Right forelimb (tissue), 1 donor: Measurements from ENCODE around the gene CCDC88A.
A peak's percentile ranks its signal among the peaks of the same experiment; 100 is the strongest.
"Not testable (repeated sequence)": the region's sequence is repeated elsewhere in the genome, so short reads cannot be mapped to it uniquely, and the experiment has no call there.

Source experiments
- DNase-seq: peaks from one replicate; pipeline ENCODE4 v3.0.0-alpha.2; 2018

The CCDC88A gene

DNA sequence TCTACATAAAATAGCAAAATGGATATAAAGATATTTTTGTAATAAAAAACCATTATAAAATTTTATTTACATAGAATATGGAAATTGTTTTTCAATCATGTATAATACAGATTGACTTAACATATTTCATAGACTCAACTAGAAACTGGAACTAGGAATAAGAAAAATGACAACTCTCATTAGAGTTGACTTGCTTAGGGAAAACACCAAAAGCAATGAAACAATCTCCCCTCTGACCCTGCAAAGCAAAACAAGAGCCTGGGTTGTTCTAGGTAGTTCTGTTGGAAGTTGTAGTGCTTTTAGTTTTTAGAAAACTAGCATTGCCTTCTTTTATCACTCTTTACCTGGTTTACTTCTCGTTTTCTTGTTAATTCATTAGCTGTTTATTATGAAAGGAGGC lies 118.4 kb downstream of the CCDC88A start:
- no peak for DNase-seq

DNA sequence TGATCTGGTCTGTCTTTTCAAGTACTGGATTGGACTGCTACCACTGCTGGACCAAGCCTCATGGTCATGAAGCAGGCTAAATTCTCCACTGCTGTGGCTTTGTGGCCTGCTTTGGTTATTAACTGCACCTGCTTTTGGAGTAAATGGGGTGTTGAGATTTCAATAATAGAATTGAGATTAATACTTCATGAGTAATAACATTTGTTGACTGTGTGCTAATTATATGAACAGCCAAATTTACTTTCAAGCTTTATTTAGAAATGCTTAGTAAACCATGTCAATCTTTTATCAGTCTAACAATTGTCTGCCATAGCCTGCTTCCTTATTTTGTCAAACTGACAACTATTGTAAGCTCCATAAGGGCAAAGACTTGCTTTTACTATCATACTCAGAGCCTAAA lies 123.3 kb downstream of the CCDC88A start:
- DNase-seq: no peak

DNA sequence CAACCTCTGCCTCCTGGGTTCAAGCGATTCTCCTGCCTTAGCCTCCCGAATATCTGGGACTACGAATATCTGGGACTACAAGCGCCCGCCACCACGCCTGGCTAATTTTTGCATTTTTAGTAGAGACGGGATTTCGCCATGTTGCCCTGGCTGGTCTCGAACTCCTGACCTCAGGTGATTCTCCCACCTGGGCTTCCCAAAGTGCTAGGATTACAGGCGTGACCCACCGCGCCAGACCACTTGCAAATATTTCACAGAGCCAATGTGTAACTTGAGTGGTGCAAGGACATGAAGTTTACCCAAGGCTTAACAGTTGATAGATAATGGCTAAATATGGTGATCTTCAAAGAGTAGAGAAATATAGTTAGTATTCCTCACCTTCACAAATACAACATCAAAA lies 136.6 kb downstream of the CCDC88A start:
- no peak for DNase-seq

DNA sequence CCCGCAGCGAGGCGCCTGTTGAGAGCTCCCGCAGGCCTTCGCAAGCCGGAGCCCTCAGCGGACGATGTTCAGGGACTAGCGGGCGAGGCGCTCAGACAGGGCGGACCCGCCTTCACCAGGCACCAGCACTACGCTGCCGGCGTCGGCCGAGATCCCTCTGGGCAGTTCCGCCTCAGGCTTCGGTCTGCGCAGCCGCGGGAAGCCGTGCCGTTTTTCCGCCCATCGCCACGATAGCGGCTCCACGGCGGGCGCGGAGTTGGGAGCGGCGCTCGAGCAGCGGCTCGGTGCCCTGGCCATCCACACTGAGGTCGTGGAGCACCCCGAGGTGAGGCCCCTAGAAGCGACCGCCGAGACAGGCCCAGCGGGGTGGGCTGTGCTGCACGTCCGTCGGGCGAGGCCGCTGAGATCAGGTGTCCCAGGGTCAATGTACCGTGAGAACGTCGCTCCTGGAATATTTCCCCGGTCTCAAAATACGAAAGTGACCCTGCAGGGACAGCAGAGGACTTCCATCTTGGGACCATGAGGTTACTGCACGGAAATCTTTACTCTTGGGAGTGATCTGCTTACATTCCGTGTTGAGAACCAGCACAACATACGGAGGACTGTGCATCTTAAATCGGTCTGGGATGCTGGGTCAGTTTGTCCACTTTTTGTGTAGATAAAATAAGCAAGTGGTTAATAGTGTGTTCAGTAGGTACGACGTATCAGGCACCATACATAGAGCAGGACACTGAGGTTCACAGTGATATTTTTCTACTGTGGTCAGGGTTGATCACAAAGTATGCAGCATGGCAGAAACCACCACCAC lies 137.3 kb downstream of the CCDC88A start:
- peak; percentile 91 for DNase-seq

DNA sequence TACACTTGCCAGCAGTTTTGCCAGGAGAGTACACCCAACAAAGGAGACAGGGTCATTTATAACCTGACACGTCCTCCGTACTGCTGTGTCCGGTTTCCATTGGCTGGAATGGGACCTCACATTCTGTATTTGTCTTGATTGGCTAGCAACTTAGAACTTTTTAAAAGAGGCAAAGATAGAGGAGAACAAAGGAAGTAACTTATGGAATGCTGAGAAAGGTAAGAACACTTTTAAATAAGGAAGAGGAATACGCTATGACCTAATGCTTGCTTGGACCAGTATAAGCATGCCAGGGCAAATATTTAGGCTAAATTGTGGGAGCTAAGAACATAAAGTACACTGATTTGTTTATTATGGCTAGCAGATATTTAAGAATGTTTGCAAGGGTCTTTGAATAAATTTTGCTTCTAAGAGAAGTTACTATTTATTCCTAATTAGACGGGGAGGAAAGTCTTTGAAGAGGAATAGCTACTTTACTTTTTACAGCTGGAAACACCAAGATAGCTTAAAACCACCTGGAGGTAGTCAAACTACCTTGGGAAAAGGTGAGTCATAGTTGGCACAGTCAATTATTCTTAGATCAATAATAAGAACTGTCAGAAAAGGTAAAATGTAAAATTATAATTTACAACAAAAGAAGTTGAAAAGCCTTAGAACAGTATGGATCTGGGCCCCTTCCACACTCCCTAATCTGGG lies 138.7 kb downstream of the CCDC88A start:
- DNase-seq: not testable (repeated sequence)

DNA sequence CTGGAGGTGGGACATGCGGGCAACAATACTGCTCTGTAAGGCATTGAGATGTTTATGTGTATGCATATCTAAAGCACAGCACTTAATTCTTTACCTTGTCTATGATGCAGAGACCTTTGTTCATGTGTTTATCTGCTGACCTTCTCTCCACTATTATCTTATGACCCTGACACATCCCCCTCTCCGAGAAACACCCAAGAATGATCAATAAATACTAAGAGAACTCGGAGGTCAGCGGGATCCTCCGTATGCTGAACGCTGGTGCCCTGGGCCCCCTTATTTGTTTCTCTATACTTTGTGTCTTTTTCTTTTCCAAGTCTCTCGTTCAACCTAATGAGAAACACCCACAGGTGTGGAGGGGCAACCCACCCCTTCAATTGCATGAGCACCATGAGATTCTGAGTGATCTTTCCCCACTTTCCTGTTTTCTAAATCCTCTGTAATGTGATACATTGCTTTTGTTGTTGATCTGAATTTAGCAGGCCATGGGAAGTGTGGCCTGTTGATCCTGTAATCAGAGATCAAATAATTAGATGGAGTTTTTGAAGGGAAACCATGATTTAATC lies 139.7 kb downstream of the CCDC88A start:
- DNase-seq: not testable (repeated sequence)

DNA sequence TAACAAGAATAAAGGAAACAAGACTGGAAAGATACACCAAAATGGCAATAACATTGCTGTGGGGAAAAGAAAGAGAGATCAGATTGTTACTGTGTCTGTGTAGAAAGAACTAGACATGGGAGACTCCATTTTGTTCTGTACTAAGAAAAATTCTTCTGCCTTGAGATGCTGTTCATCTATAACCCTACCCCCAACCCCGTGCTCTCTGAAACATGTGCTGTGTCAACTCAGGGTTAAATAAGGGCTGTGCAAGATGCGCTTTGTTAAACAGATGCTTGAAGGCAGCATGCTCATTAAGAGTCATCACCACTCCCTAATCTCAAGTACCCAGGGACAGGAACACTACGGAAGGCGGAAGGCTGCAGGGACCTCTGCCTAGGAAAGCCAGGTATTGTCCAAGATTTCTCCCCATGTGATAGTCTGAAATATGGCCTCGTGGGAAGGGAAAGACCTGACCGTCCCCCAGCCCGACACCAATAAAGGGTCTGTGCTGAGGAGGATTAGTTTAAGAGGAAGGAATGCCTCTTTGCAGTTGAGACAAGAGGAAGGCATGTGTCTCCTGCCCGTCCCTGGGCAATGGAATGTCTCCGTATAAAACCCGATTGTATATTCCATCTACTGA lies 140.3 kb downstream of the CCDC88A start:
- not testable (repeated sequence) for DNase-seq

DNA sequence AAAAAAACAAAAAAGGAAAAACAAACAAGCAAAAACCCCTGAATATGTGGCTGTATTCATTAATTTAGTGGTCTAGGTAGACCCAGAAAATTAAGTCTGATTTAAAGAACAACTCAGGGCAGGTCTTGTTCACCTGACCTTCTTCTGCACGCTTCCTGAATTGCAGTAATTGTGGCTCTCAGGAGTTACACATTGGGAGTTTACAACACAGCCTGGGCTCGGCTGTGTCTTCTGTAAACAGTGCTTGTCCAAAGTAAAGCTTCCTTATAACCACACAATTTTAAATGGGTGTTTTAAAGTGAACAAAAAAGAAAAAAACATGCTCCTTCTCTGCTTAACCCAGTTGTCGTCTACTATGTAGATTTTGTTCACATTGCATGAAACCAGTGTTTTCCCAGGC lies 142.3 kb downstream of the CCDC88A start:
- no peak for DNase-seq

DNA sequence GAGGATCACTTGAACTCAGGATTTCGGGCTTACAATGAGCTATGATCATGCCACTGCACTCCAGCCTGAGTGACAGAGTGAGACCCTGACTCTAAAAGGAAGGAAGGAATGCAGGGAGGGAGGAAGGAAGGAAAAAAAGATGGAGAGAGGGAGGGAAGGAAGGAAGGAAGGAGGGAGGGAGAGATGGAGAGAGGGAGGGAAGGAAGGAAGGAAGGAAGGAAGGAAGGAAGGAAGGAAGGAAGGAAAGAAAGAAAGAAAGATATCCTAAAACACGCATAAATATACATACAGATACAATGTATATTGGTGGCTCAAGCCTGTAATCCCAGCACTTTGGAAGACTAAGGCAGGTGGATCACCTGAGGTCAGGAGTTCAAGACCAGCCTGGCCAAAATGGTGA lies 145.3 kb downstream of the CCDC88A start:
- DNase-seq: not testable (repeated sequence)

DNA sequence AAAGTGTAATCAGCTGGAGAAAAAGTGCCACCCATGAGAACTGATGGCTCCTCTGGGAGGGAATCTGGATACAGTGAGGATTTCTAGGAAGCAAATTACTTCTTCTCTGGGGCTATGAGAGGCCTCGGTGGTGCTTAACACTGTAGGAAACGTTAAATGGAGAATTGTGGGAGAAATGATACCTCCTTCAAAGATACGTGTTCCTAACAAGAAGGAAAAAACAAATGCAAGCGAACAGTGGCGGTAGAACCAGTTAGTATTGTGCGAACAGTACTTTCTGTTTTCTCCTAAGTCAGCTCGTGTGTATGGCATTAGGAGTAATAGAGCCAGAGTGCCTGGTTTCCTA lies 150.0 kb downstream of the CCDC88A start:
- no peak for DNase-seq

DNA sequence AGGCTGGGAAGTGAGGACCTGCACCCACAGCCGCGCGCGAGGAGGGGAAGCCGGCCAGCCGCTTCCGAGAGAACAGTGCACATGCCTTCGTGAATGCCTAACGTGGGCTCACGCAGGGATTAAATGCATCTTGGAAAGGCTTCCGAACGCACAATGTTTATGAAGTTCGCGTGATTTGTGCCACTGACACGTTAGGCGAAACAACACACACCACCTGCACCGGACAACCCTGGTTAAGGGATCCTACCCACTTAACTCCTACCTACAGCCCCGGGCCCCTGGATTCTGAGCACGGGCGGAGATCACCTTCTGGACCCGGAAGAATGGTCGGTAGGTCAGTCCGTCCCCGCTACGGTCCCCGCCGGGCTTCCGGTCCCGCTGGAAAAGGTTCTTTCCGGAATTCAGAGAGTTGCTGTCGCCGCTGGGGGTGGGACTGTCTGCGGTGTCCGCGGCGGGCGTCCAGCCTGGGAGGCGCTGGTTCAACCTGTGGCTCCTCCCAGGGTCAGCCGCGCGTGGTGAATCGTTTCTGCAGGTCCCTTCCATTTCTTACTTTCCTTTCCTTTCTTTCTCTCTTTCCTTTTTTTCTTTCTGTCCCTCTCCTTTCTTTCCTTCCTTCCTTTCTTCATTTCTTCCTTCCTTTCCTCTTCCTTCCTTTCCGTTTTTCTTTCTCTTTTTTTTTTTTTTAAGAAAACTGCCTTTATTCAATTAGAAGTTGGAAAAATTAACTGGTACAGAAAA lies 150.6 kb downstream of the CCDC88A start, which contains the start of gene MTIF2:
MTIF2 (minus strand) TSS at position 325 of the 738 bp plus-strand sequence. CDS start 5,373 bp downstream, outside the sequence.
- peak; percentile 98 for DNase-seq

DNA sequence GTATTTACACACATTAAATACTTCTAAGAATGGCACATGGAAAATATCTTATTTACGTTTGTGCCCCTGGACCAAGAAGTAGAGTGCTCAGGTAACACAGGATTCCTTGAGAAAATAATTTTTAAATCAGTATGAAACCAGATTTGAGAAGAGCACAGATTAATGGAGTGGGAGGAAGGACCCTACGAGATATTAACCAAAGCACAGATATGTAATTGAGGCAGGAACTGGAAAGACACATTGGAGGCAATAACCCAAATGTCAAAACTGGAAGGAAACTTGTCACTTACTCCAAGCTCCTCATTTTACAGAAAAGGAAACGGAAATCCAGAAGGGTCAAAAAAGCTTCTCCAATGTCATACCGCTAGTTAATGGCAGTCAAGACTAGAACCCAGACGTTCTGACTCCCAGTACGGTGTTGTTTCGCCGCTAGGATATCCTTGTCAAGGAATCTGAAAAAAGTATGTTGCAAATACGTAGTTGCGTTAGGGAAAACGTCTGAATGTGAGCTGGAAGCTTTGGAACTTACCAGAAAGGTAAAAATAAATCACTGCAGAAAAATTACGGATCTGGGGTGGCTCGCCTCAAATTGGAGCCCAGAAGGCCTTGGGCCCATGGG lies 151.3 kb downstream of the CCDC88A start:
- no peak for DNase-seq

DNA sequence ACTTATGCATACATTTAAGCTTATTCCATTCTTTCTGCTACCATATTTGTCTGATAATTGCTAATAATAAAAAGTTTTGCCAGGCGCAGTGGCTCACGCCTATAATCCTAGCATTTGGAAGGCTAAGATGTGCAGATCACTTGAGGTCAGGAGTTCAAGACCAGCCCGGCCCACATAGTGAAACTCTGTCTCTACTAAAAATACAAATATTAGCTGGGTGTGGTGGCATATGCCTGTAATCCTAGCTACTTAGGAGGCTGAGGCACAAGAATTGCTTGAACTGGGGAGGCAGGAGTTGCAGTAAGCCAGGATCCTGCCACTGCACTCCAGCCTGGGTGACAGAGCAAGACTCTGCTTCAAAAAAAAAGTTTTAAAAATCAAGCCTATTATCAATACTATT lies 160.1 kb downstream of the CCDC88A start:
- DNase-seq: not testable (repeated sequence)

DNA sequence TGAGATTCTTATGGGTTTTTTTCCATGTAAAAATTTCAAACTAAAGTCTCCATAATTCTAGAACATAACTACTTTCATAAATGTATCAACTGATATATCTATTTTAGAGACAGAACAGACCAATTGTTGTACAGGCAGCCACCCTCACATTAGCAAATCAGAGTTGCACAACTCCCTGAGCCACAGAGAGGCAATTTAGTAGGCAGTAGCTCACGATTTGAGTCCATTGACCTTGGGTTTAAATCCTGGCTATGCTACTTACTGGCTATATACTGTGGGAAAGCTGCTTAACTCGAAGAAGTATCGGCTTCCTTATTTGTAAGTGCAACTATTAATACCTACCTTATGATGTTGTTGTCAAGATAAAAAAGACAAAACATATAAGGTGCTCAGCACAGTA lies 166.8 kb downstream of the CCDC88A start:
- DNase-seq: no peak

DNA sequence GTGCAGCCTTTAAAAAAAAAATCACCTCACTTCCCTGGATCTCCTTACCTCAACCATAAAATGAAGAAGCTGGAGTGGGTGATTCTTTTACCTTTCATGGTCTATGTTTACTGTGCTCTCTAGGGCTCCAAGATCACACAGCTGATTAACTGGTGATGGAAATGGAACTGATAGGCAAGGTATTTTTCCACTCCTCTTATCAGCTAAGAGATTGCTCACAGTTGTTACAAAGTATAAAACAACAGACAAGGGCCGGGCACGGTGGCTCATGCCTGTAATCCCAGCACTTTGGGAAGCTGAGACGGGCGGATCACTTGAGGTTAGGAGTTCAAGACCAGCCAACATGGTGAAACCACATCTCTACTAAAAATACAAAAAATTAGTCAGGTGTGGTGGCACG lies 172.6 kb downstream of the CCDC88A start:
- DNase-seq: no peak

DNA sequence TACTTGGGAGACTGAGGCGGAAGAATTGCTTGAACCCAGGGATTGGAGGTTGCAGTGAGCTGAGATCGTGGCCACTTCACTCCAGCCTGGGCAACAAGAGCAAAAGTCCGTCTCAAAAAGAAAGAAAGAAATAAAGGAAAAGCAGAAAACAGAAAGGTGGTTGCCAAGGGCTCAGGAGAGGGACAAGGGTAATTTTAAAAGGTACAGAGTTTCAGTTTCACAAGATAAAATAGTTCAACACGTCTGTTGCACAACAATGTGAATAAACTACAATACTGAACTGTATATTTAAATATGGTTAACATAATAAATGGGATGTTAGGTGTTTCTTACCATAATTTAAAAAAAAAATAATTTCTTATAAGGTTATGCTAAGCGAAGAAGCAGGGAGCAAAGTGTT lies 174.2 kb downstream of the CCDC88A start:
- DNase-seq: no peak

DNA sequence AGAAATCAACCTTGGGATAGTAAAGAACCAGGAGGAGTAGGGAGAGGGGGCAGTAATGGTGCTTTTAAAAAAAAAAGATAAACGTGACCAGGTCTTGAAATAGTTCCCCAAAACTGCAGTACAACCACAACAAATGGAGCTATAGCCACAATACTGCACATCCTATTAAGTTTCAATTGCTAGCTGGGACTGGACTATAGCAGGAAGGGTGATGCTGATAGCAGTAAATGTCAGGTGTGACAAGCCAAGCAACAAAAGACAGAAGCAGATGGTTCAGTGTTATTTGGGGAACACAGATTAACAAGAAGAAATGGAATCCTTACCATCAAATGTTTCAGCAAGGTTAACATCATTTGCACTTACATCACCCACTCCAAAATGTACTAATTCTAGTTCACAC lies 177.0 kb downstream of the CCDC88A start:
- no peak for DNase-seq

DNA sequence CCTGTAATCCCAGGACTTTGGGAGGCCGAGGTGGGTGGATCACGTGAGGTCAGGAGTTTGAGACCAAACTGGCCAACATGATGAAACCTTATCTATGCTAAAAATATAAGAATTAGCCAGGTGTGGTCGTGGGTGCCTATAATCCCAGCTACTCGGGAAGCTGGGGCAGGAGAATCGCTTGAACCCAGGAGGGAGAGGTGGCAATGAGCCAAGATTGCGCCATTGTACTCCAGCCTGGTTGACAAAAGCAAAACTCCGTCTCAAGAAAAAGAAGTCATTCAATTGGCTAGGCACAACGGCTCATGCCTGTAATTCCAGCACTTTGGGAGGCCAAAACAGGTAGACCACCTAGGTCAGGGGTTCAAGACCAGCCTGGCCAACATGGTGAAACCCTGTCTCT lies 178.1 kb downstream of the CCDC88A start:
- DNase-seq: not testable (repeated sequence)

DNA sequence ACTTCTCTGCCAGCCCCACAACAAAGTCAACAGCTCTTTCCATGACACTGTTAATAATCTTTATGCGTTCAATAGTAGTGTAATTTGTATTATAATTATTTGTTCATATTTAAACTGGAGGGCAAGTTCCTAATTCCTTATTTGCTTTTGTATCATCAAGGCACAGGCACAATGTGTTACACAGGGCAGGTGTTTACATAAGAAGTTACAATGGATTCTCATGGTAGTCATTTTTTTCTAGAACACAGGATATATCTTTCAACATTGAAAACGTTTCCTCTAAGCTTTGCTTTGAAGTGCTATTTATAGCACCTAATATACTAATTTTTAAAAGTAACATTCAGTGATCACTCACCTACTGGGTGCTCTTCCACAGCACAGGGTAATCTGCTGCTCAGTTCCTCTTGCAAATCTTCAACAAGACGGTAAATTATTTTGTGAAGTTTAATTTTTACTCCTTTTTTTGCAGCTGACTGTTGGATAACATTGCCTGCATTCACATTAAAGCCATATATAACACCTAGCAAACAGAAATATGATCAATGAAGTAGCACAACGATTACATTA lies 179.9 kb downstream of the CCDC88A start:
- no peak for DNase-seq
